K562 (cell line): ENCODE data around the gene TARP.
A peak's percentile ranks its signal among the peaks of the same experiment; 100 is the strongest.

ENCODE experiments used
- ATAC-seq: fragments of 200-7000 bp; cut with Tn5 transposase; 3 replicates; pipeline ENCODE4 v1.9.1; 2020; ENCODE audit warnings: moderate library complexity
- BruUV-seq: library from RNA; stranded (reverse); fragments of 400-500 nt; replicated peaks from 2 replicates; lab custom pipeline; 2021; lab: Mats Ljungman, UMichigan
- CTCF ChIA-PET: fragments of 300-600 bp; formaldehyde crosslinking; extraction: SDS; loops from one replicate; lab custom pipeline; 2021; ENCODE audit warnings: low intra/inter-chr PET ratio; lab: Yijun Ruan, JAX
- POLR2A ChIA-PET: fragments of 300-600, 350-650 bp; sonication (Branson Sonifier 250); formaldehyde crosslinking; extraction: SDS; loops from one replicate; lab custom pipeline; 2021; ENCODE audit warnings: antibody characterized with exemption, inconsistent platforms; lab: Yijun Ruan, JAX
- DNase-seq, 4 experiments: peaks; one replicate each; pipeline versions ENCODE4 v3.0.0 to v3.0.0-alpha.2; 2011 to 2018; ENCODE audit warnings: low spot score in 3 of 4, mixed read lengths in 3 of 4; ENCODE audit errors: extremely low read depth in 1 of 4
- FAIRE-seq: peaks from 2 replicates; lab custom pipeline; 2011; peaks lifted over from hg19 to GRCh38; lab: Jason Lieb, UNC
- H2AFZ ChIP-seq: 2 replicates; pipeline ENCODE4 v1.6.0; 2011; ENCODE audit warnings: low read depth, low read length, control low read depth, inconsistent platforms
- H3K27ac ChIP-seq: fragments of 200-600 bp; 3 replicates; pipeline ENCODE4 v1.8.0; 2011; ENCODE audit warnings: low read depth, mild to moderate bottlenecking, control low read depth, inconsistent platforms, low read length, moderate library complexity, mixed read lengths; ENCODE audit errors: extremely low read depth
- H3K27me3 ChIP-seq, 2 experiments: fragments of 300-600 bp in 1 of 2; 2 replicates in 1 of 2; 3 replicates in 1 of 2; pipeline versions ENCODE4 v1.6.0 to v1.8.0; 2011; ENCODE audit warnings: inconsistent platforms in 2 of 2, low read length in 2 of 2, mild to moderate bottlenecking in 1 of 2, mixed read lengths in 1 of 2, moderate library complexity in 1 of 2; ENCODE audit not compliant: control insufficient read depth in 2 of 2, insufficient read depth in 2 of 2
- H3K36me3 ChIP-seq: fragments of 300-600 bp; 3 replicates; pipeline ENCODE4 v1.8.0; 2011; ENCODE audit warnings: mild to moderate bottlenecking, low read length, inconsistent platforms; ENCODE audit not compliant: control insufficient read depth, insufficient read depth
- H3K4me1 ChIP-seq, 2 experiments: fragments of 200-600 bp in 1 of 2; replicated peaks in 1 of 2; 2 replicates in 1 of 2; 3 replicates in 1 of 2; pipeline versions ENCODE4 v1.5.1 to v1.8.0; 2011; ENCODE audit warnings: inconsistent platforms in 2 of 2, low read length in 2 of 2, mild to moderate bottlenecking in 1 of 2, mixed read lengths in 1 of 2, moderate library complexity in 1 of 2; ENCODE audit not compliant: control insufficient read depth in 2 of 2, insufficient read depth in 2 of 2
- H3K4me2 ChIP-seq: 2 replicates; pipeline ENCODE4 v1.6.1; 2011; ENCODE audit warnings: low read length, control low read depth, inconsistent platforms, mixed read lengths; ENCODE audit not compliant: insufficient read depth
- H3K4me3 ChIP-seq: fragments of 200-600 bp; sonication (generic), shearing (Covaris generic); 2 replicates; pipeline ENCODE4 v1.5.1; 2016; ENCODE audit warnings: control low read depth, inconsistent platforms
- H3K79me2 ChIP-seq: fragments of 200-600 bp; 3 replicates; pipeline ENCODE4 v1.8.0; 2011; ENCODE audit warnings: low read length, inconsistent platforms; ENCODE audit not compliant: control insufficient read depth, insufficient read depth
- H3K9ac ChIP-seq, 2 experiments: 2 replicates each; pipeline versions ENCODE4 v1.6.0 to v1.6.1; 2011; ENCODE audit warnings: low read depth in 2 of 2, low read length in 2 of 2, control low read depth in 1 of 2, inconsistent platforms in 1 of 2, mild to moderate bottlenecking in 1 of 2, mixed read lengths in 1 of 2; ENCODE audit not compliant: insufficient read depth in 1 of 2
- H3K9me1 ChIP-seq: one replicate; pipeline ENCODE4 v1.6.0; 2011; ENCODE audit warnings: inconsistent platforms, mild to moderate bottlenecking, low read length, moderate library complexity; ENCODE audit not compliant: control insufficient read depth, insufficient read depth
- H3K9me3 ChIP-seq: replicated peaks from 2 replicates; pipeline ENCODE4 v1.5.1; 2011; ENCODE audit warnings: low read depth, low read length, inconsistent platforms; ENCODE audit not compliant: control insufficient read depth, insufficient read depth
- H4K20me1 ChIP-seq: replicated peaks from 2 replicates; pipeline ENCODE4 v1.6.1; 2011; ENCODE audit warnings: low read length, inconsistent platforms, mixed read lengths; ENCODE audit not compliant: control insufficient read depth, insufficient read depth
- RAD21 ChIP-seq, 2 experiments: fragments of 250-450 bp in 1 of 2; fragments of 450-650 bp in 1 of 2; sonication (Bioruptor Pico) in 1 of 2; formaldehyde crosslinking in 1 of 2; IDR thresholded peaks in 1 of 2; conservative IDR thresholded peaks in 1 of 2; 2 replicates each; pipeline versions ENCODE4 v1.4.0 to v1.8.0; 2020 to 2022; ENCODE audit warnings: mild to moderate bottlenecking in 2 of 2, moderate library complexity in 1 of 2
- RHOXF2B ChIP-seq: fragments of 250-450 bp; sonication (Bioruptor Pico); conservative IDR thresholded peaks from 2 replicates; pipeline ENCODE4 v1.5.1; 2021
- WGBS: fragments of 100-300 bp; shearing (Covaris generic); methylation state at CpG from one replicate; pipeline ENCODE4 v1.1.6; 2016; ENCODE audit warnings: low coverage, mixed read lengths; ENCODE audit not compliant: insufficient coverage; ENCODE audit errors: missing lambda C conversion rate; 5-methylcytosine and 5-hydroxymethylcytosine counted together
- in situ Hi-C: fragments of 300-500 bp; cut with MboI; formaldehyde crosslinking; loops from 4 replicates; pipeline ENCODE4 v1.15.0; 2018; ENCODE audit warnings: inconsistent platforms, mixed read lengths
- intact Hi-C: fragments of 100-400 bp; cut with micrococcal nuclease; formaldehyde crosslinking; loops from 2 replicates; pipeline ENCODE4 v1.14.2; 2022
- TF ChIP-seq, protein P1 (sequence below), 2 experiments: fragments of 450-650 bp; formaldehyde crosslinking in 1 of 2; IDR thresholded peaks; 2 replicates each; pipeline versions ENCODE4 v1.4.0 to v1.6.1; 2014 to 2020; ENCODE audit warnings: mild to moderate bottlenecking in 2 of 2, borderline replicate concordance in 1 of 2, low read depth in 1 of 2
- TF ChIP-seq, protein P2 (sequence below), 3 experiments: fragments of 200-800 bp in 1 of 3; fragments of 250-450 bp in 1 of 3; fragments of 450-650 bp in 1 of 3; sonication (Bioruptor Pico) in 1 of 3; sonication (Bioruptor generic) in 1 of 3; formaldehyde crosslinking in 1 of 3; IDR thresholded peaks; 2 replicates each; pipeline versions ENCODE4 v1.6.1 to v1.8.0; 2016 to 2022; ENCODE audit warnings: mild to moderate bottlenecking in 2 of 3, missing genetic modification characterization in 2 of 3, missing compliant biosample characterization in 1 of 3, moderate library complexity in 1 of 3

Gene TARP

DNA sequence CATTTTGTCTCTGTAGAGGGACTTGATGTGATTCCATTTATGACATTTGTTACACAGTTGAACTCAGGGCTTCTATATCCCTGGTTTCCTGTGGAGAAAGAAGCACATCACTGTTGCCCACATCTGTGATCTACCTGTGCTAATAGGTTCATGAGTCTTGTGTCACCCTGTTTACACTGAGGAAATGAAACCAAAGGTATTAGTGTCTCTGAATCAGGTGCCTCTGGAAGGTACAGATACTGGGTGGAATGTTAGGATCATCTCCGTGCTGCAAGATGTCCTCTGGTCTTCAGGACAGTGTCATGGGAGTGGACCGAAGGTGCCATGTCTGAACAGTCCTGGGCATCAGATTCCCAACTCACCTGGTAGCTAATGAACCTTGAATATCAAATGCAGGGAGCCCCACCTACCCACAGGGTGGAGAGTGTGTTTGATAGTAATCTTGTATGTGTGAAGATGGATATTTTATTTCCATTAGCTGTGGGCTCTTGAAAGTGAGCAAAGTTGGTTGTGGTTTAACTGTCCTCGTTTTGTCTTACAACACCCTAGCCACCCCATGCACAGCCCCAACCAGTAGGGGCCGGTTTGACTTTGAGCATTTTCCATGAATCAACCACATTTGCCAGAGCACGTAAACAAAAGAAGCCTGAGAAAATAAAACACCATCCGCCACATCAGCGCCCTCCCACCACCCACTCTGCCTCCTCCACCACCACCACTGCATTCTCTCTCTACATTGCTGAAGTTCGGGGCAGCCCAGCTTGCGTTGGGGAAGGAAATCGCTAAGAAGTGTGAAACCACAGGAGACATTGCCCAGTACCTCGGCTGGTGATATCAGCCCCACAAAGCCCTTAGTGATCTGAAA is 40.7 kb downstream of the TARP start:
- in situ Hi-C loops (no loop called here), intact Hi-C loops (no loop called here)
- peaks cover 0 to 4% of the 10 kb centered on the region in 2 experiments; a peak in 1 of 5 replicates for H3K4me1 ChIP-seq
- ChIA-PET CTCF (no interaction called here), POLR2A (no interaction called here)
- no peak overlapping the region for H3K4me3 ChIP-seq
- no peaks in the 10 kb centered on the region for H3K9me1 ChIP-seq
- no peak overlapping the region; the same call in 1 of the 2 replicates for H3K4me2 ChIP-seq
- no peak for FAIRE-seq
- H2AFZ ChIP-seq, result peak overlapping the region; percentile 49; the same call in 1 of the 2 replicates
- no peak overlapping the region for H3K27ac ChIP-seq
- peak in 1 of 4 experiments; percentile 18 for DNase-seq
- H3K36me3 ChIP-seq, result peaks cover 14% of the 10 kb centered on the region; the same call in 2 of the 3 replicates
- H3K79me2 ChIP-seq, result no peaks in the 10 kb centered on the region
- H3K9me3 ChIP-seq, result no peaks in the 10 kb centered on the region
- no peak overlapping the region for H3K9ac ChIP-seq
- TF ChIP-seq, protein P1, sequence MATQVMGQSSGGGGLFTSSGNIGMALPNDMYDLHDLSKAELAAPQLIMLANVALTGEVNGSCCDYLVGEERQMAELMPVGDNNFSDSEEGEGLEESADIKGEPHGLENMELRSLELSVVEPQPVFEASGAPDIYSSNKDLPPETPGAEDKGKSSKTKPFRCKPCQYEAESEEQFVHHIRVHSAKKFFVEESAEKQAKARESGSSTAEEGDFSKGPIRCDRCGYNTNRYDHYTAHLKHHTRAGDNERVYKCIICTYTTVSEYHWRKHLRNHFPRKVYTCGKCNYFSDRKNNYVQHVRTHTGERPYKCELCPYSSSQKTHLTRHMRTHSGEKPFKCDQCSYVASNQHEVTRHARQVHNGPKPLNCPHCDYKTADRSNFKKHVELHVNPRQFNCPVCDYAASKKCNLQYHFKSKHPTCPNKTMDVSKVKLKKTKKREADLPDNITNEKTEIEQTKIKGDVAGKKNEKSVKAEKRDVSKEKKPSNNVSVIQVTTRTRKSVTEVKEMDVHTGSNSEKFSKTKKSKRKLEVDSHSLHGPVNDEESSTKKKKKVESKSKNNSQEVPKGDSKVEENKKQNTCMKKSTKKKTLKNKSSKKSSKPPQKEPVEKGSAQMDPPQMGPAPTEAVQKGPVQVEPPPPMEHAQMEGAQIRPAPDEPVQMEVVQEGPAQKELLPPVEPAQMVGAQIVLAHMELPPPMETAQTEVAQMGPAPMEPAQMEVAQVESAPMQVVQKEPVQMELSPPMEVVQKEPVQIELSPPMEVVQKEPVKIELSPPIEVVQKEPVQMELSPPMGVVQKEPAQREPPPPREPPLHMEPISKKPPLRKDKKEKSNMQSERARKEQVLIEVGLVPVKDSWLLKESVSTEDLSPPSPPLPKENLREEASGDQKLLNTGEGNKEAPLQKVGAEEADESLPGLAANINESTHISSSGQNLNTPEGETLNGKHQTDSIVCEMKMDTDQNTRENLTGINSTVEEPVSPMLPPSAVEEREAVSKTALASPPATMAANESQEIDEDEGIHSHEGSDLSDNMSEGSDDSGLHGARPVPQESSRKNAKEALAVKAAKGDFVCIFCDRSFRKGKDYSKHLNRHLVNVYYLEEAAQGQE (IDR thresholded peaks at IDR 0.05; ENCODE audit: borderline replicate concordance), result peak; percentile 40
- TF ChIP-seq, protein P1 (CRISPR knock-in tag; IDR thresholded peaks at IDR 0.05; ENCODE audit: low read depth), result no peak
- TF ChIP-seq RAD21 (CRISPR knock-in tag; conservative IDR thresholded peaks at IDR 0.05 in 1 of 2, IDR thresholded peaks at IDR 0.05 in 1 of 2), result peak in 1 of 2 experiments; percentile 11; a peak in 1 of 4 replicates
- no peak for TF ChIP-seq RHOXF2B (CRISPR knock-in tag)
- TF ChIP-seq, protein P2, sequence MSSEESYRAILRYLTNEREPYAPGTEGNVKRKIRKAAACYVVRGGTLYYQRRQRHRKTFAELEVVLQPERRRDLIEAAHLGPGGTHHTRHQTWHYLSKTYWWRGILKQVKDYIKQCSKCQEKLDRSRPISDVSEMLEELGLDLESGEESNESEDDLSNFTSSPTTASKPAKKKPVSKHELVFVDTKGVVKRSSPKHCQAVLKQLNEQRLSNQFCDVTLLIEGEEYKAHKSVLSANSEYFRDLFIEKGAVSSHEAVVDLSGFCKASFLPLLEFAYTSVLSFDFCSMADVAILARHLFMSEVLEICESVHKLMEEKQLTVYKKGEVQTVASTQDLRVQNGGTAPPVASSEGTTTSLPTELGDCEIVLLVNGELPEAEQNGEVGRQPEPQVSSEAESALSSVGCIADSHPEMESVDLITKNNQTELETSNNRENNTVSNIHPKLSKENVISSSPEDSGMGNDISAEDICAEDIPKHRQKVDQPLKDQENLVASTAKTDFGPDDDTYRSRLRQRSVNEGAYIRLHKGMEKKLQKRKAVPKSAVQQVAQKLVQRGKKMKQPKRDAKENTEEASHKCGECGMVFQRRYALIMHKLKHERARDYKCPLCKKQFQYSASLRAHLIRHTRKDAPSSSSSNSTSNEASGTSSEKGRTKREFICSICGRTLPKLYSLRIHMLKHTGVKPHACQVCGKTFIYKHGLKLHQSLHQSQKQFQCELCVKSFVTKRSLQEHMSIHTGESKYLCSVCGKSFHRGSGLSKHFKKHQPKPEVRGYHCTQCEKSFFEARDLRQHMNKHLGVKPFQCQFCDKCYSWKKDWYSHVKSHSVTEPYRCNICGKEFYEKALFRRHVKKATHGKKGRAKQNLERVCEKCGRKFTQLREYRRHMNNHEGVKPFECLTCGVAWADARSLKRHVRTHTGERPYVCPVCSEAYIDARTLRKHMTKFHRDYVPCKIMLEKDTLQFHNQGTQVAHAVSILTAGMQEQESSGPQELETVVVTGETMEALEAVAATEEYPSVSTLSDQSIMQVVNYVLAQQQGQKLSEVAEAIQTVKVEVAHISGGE (CRISPR knock-in tag; IDR thresholded peaks at IDR 0.05), result no peak
- no peaks in the 10 kb centered on the region for H4K20me1 ChIP-seq
- WGBS, result 23% methylated on average over 11 of the region's 11 CpGs
- peak; percentile 75 for ATAC-seq
- BruUV-seq, result no TSS peak
- H3K27me3 ChIP-seq, result peaks cover 3 to 13% of the 10 kb centered on the region in 2 experiments; a peak in 3 of 5 replicates
